Mucosa of rectum (tissue), 2 donors: ENCODE results near the gene PAQR4.
"Not testable (repeated sequence)": the region's sequence is repeated elsewhere in the genome, so short reads cannot be mapped to it uniquely, and the experiment has no call there.

Source experiments
- H3K27ac ChIP-seq, 2 donors: one replicate each; pipeline ENCODE4 v1.7.0; 2013; ENCODE audit warnings: inconsistent platforms in 2 of 2, low read depth in 2 of 2, low read length in 2 of 2
- H3K27me3 ChIP-seq, 2 donors: one replicate each; pipeline ENCODE4 v1.7.0; 2013; ENCODE audit warnings: low read length in 2 of 2; ENCODE audit not compliant: control insufficient read depth in 2 of 2, insufficient read depth in 2 of 2
- H3K36me3 ChIP-seq, 2 donors: one replicate each; pipeline ENCODE4 v1.7.0; 2013; ENCODE audit warnings: low read length in 2 of 2; ENCODE audit not compliant: control insufficient read depth in 2 of 2, insufficient read depth in 2 of 2
- H3K4me1 ChIP-seq, 2 donors: one replicate each; pipeline ENCODE4 v1.7.0; 2013; ENCODE audit warnings: low read length in 2 of 2, mild to moderate bottlenecking in 1 of 2; ENCODE audit not compliant: control insufficient read depth in 2 of 2, insufficient read depth in 2 of 2
- H3K4me3 ChIP-seq, 2 donors: one replicate each; pipeline ENCODE4 v1.7.0; 2013; ENCODE audit warnings: low read length in 2 of 2
- H3K9ac ChIP-seq, 2 donors: one replicate each; pipeline ENCODE4 v1.7.0; 2013; ENCODE audit warnings: low read length in 2 of 2, low read depth in 1 of 2, mild to moderate bottlenecking in 1 of 2
- H3K9me3 ChIP-seq, 2 donors: one replicate each; pipeline ENCODE4 v1.7.0; 2013; ENCODE audit warnings: low read length in 2 of 2; ENCODE audit not compliant: control insufficient read depth in 2 of 2
- donor health status: healthy.
- donor health status: Normal muscosa, but diverticular disease.

The PAQR4 gene

DNA sequence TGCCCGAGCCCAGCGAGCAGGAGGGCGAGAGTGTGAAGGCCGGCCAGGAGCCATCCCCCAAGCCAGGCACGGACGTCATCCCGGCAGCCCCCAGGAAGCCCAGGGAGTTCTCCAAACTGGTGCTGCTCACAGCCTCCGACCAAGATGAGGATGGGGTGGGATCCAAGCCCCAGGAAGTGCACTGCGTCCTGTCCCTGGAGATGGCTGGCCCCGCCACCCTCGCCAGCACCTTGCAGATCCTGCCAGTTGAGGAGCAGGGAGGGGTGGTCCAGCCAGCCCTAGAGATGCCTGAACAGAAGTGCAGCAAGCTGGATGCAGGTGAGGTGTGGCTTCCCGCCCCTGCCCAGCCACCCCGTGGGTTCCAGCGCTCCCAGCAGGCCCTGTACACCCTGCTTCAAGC lies 39.5 kb upstream of the PAQR4 start:
- no peak overlapping the region for H3K4me3 ChIP-seq
- no peaks in the 10 kb centered on the region for H3K9me3 ChIP-seq
- no peak overlapping the region for H3K9ac ChIP-seq
- H3K36me3 ChIP-seq, result peaks cover 8 to 14% of the 10 kb centered on the region in 2 donors
- H3K27me3 ChIP-seq, result no peaks in the 10 kb centered on the region
- H3K27ac ChIP-seq, result no peak overlapping the region
- peaks cover 8 to 10% of the 10 kb centered on the region in 2 donors for H3K4me1 ChIP-seq

DNA sequence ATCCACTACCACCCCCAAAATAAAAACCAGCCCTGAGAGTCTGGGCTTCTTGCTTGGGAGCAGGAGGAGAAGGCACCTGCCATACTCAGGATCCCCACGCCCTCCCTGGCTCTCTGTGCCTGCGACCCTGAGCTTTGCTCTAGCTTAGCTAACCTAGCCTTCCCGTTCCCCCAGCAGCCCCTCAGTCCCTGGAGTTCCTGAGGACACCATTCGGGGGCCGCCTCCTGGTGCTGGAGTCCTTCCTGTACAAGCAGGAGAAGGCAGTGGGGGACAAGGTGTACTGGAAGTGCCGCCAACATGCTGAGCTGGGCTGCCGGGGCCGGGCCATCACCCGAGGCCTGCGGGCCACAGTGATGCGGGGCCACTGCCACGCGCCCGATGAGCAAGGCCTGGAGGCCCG lies 38.9 kb upstream of the PAQR4 start:
- Histone ChIP-seq H3K9me3 (no peaks in the 10 kb centered on the region), H3K36me3 (peaks cover 8 to 12% of the 10 kb centered on the region in 2 donors), H3K9ac (no peak overlapping the region), H3K4me3 (no peak overlapping the region), H3K27me3 (no peaks in the 10 kb centered on the region), H3K4me1 (peaks cover 8 to 10% of the 10 kb centered on the region in 2 donors), H3K27ac (no peak overlapping the region)

DNA sequence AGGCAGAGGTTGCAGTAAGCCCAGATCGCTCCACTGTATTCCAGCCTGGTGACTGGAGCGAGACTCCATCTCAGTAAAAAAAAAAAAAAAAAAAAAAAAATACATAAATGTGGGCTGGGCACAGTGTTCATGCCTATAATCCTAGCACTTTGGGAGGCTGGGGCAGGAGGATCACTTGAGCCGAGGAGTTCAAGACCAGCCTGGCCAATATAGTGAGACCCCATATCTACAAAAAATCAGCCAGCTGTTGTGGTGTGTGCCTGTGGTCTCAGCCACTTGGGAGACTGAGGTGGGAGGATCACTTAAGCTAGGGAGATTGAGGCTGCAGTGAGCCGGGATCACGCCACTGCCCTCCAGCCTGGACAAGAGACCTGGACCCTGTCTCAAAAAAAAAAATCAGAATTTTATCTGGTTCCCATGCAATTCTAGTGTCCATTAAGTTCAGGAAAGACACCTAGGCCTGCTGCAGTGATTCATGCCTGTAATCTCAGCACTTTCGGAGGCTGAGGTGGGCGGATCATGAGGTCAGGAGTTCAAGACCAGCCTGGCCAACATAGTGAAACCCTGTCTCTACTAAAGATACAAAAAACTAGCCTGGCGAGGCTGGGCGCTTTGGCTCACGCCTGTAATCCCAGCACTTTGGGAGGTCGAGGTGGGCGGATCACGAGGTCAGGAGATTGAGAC lies 37.8 kb upstream of the PAQR4 start:
- H3K27ac ChIP-seq, H3K27me3 ChIP-seq, H3K9me3 ChIP-seq, H3K9ac ChIP-seq, H3K4me3 ChIP-seq: not testable (repeated sequence)
- Histone ChIP-seq H3K36me3 (peaks cover 12% of the 10 kb centered on the region in 2 donors), H3K4me1 (peaks cover 8 to 10% of the 10 kb centered on the region in 2 donors)

GRCh38 chr16:2933136-2933535 lies 36.0 kb upstream of the PAQR4 start:
- no peak overlapping the region for H3K4me3 ChIP-seq
- no peak overlapping the region for H3K9ac ChIP-seq
- H3K9me3 ChIP-seq, result no peaks in the 10 kb centered on the region
- H3K27me3 ChIP-seq, result no peaks in the 10 kb centered on the region
- no peaks in the 10 kb centered on the region for H3K4me1 ChIP-seq
- H3K36me3 ChIP-seq, result peaks cover 18 to 23% of the 10 kb centered on the region in 2 donors
- no peak overlapping the region for H3K27ac ChIP-seq

DNA sequence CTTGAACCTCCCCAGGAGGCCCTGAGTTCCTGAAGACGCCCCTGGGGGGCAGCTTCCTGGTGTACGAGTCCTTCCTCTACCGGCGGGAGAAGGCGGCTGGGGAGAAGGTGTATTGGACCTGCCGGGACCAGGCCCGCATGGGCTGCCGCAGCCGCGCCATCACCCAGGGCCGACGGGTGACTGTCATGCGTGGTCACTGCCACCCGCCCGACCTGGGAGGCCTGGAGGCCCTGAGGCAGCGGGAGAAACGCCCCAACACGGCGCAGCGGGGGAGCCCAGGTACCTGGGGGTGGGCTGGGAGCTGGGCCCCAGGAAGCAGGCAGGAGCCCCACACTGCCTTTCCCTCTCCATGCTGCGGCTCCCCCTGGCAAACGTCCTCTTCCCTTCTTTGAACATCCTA lies 35.4 kb upstream of the PAQR4 start:
- Histone ChIP-seq H3K36me3 (peaks cover 18 to 26% of the 10 kb centered on the region in 2 donors), H3K9ac (no peak overlapping the region), H3K27ac (no peak overlapping the region), H3K9me3 (no peaks in the 10 kb centered on the region), H3K4me1 (no peaks in the 10 kb centered on the region), H3K27me3 (no peaks in the 10 kb centered on the region), H3K4me3 (no peak overlapping the region)

DNA sequence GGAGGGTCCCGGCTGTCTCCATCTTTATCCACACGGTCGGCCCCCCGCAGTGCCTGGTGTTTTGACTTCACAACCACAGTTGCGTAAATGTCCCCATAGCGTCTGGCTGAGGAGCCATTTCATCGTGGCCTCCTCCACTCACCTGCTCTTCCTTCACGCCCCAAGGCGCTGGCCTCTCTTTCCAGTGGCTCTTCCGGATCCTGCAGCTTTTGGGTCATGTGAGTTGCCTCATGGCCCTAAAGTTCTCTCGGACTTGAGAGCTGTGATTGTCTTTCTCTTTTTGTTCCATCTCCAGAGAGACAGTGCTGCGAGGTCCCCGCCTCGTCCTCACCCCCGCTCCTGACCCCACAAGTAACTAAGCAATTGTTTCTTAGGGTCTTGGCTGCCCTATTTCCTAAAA lies 34.7 kb upstream of the PAQR4 start:
- H3K4me3 ChIP-seq, result no peak overlapping the region
- peaks cover 21 to 27% of the 10 kb centered on the region in 2 donors for H3K36me3 ChIP-seq
- H3K9ac ChIP-seq, result no peak overlapping the region
- no peaks in the 10 kb centered on the region for H3K27me3 ChIP-seq
- H3K9me3 ChIP-seq, result no peaks in the 10 kb centered on the region
- no peaks in the 10 kb centered on the region for H3K4me1 ChIP-seq
- H3K27ac ChIP-seq, result no peak overlapping the region

GRCh38 chr16:2936436-2937011 lies 32.6 kb upstream of the PAQR4 start:
- Histone ChIP-seq H3K4me1 (no peaks in the 10 kb centered on the region), H3K4me3 (no peak overlapping the region), H3K27ac (no peak overlapping the region), H3K36me3 (peaks cover 31% of the 10 kb centered on the region in 2 donors), H3K27me3 (no peaks in the 10 kb centered on the region), H3K9ac (no peak overlapping the region), H3K9me3 (no peaks in the 10 kb centered on the region)

DNA sequence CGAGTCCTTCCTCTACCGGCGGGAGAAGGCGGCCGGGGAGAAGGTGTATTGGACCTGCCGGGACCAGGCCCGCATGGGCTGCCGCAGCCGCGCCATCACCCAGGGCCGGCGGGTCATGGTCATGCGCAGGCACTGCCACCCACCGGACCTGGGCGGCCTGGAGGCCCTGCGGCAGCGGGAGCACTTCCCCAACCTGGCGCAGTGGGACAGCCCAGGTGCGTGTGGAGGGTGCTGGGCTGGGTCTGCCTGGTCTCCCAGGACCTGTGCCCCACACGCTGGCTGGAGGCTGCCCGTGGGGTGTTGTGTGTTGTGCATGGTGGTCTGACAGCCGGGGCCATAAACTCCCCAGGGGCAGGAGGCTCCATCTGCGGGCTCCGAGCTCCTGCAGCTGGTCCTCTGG lies 32.0 kb upstream of the PAQR4 start:
- Histone ChIP-seq H3K27me3 (no peaks in the 10 kb centered on the region), H3K9me3 (no peaks in the 10 kb centered on the region), H3K4me1 (no peaks in the 10 kb centered on the region), H3K27ac (no peak overlapping the region), H3K4me3 (no peak overlapping the region), H3K9ac (no peak overlapping the region), H3K36me3 (peaks cover 31 to 34% of the 10 kb centered on the region in 2 donors)

- no peaks in the 10 kb centered on the region for H3K4me1 ChIP-seq
- no peak overlapping the region for H3K27ac ChIP-seq
- H3K27me3 ChIP-seq, result no peaks in the 10 kb centered on the region
- H3K9me3 ChIP-seq, result no peaks in the 10 kb centered on the region
- peaks cover 37% of the 10 kb centered on the region in 2 donors for H3K36me3 ChIP-seq
- H3K4me3 ChIP-seq, result no peak overlapping the region
- H3K9ac ChIP-seq, result no peak overlapping the region
Observed at GRCh38 chr16:2938206-2938605, 30.9 kb upstream of the PAQR4 start.

DNA sequence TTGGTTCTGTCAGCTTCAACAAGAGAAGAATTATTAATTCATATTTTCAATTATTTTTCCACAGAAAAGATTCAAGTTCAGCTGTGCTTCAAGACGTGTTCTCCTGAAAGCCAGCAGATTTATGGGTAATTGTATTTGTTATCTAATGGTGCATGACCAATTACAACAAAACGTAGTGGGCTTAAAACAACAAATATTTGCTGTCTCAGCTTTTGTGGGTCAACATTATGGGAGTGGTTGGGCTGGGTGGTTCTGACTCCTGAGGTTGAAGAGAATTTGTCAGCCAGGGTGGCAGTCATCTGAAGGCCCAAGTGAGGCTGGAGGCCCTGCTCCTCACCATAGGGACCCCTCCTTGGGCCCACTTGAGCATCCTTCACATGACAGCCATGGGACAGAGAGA lies 29.2 kb upstream of the PAQR4 start:
- H3K9ac ChIP-seq, result no peak overlapping the region
- H3K4me3 ChIP-seq, result no peak overlapping the region
- no peaks in the 10 kb centered on the region for H3K27me3 ChIP-seq
- no peak overlapping the region for H3K27ac ChIP-seq
- H3K4me1 ChIP-seq, result no peaks in the 10 kb centered on the region
- peaks cover 29 to 31% of the 10 kb centered on the region in 2 donors for H3K36me3 ChIP-seq
- no peaks in the 10 kb centered on the region for H3K9me3 ChIP-seq
